Subcutaneous adipose tissue (tissue), 4 donors: Measurements from ENCODE around the gene C1QTNF6. TPM values are rescaled to one million over a fixed set of nuclear protein-coding genes. Genes with fewer than 3 reads are reported as not detected.

Source experiments
- CTCF ChIP-seq: fragments of 450-650 bp; IDR thresholded peaks from one replicate; pipeline ENCODE4 v1.5.1; 2016; ENCODE audit warnings: low read depth, mild to moderate bottlenecking, control low read depth, antibody characterized with exemption, moderate library complexity
- total RNA-seq, 4 donors: library from RNA; depleted of rRNA; stranded (reverse); fragments of >200 nt; gene quantifications; one replicate each; pipeline ENCODE4 v1.1.0, GENCODE V29; 2016

C1QTNF6 gene
- total RNA-seq, 4 donors from 2014 or later: 0.33 to 3.2 (median 2.4) TPM

GRCh38 chr22:37144180-37144554, 43.9 kb downstream of the C1QTNF6 start:
- TF ChIP-seq CTCF: no peak

- no peak for TF ChIP-seq CTCF
These were observed 46.1 kb downstream of the C1QTNF6 start for GRCh38 chr22:37141971-37142370.

GRCh38 chr22:37141476-37141875, 46.6 kb downstream of the C1QTNF6 start:
- no peak for TF ChIP-seq CTCF

GRCh38 chr22:37140686-37141323, 47.2 kb downstream of the C1QTNF6 start:
- TF ChIP-seq CTCF: no peak

GRCh38 chr22:37139762-37140161, 48.3 kb downstream of the C1QTNF6 start:
- no peak for TF ChIP-seq CTCF

- no peak for TF ChIP-seq CTCF
These were observed 49.0 kb downstream of the C1QTNF6 start for GRCh38 chr22:37138849-37139561.

GRCh38 chr22:37137903-37138665, 50.0 kb downstream of the C1QTNF6 start:
- no peak for TF ChIP-seq CTCF
